BE2C (cell line): ENCODE data around the gene EHBP1L1.

Experiments used
- DNase-seq: peaks from one replicate; pipeline ENCODE4 v3.0.0-alpha.2; 2020
- H3K27me3 ChIP-seq: fragments of 250-450 bp; sonication (Bioruptor Pico); 2 replicates; pipeline ENCODE4 v1.5.1; 2020; ENCODE audit warnings: mild to moderate bottlenecking
- H3K36me3 ChIP-seq: fragments of 250-450 bp; sonication (Bioruptor Pico); 2 replicates; pipeline ENCODE4 v1.5.1; 2020; ENCODE audit warnings: mild to moderate bottlenecking
- H3K4me1 ChIP-seq: fragments of 250-450 bp; sonication (Bioruptor Pico); 2 replicates; pipeline ENCODE4 v1.5.1; 2020
- H3K4me3 ChIP-seq: 2 replicates; pipeline ENCODE4 v1.5.1; 2011; ENCODE audit warnings: low read depth, low read length
- H3K9me3 ChIP-seq: fragments of 250-450 bp; sonication (Bioruptor Pico); 2 replicates; pipeline ENCODE4 v1.5.1; 2020
- TF ChIP-seq, protein P1 (sequence below): IDR thresholded peaks from 2 replicates; pipeline ENCODE4 v1.5.1; 2012; ENCODE audit warnings: mild to moderate bottlenecking, low read depth, low read length

Gene EHBP1L1

DNA sequence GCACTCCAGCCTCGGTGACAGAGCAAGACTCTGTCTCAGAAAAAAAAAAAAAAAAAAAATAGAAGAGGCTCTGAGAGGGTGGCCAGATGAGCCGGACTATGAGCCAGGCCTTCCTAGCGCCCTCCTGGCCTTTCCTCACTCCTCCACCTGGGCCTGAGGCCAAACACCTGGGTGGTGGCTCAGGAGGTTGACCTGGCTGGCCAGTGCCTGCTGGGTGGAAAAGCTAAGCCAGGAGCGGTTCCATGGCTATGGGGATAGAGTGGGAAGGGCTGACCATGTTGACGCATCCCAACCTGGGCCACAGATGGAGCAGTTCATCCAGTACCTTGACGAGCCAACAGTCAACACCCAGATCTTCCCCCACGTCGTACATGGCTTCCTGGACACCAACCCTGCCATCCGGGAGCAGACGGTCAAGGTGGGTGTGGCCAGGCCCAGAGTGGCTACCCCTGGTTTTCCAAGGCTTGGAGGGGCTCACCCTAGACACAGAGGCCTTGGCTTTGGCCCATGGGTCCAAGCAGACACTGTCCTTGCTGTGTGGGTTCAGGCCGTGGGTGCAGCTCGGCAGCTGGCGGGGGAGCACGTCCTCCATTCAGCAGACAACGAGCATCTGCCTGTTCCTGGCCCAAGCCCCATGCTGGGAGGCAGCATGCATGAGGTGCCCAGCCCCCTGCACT lies 43.3 kb upstream of the EHBP1L1 start:
- no peaks in the 10 kb centered on the region for H3K9me3 ChIP-seq
- no peaks in the 10 kb centered on the region for H3K36me3 ChIP-seq
- H3K4me3 ChIP-seq, result no peak overlapping the region
- DNase-seq, result no peak
- H3K4me1 ChIP-seq, result no peaks in the 10 kb centered on the region
- H3K27me3 ChIP-seq, result no peaks in the 10 kb centered on the region
- TF ChIP-seq, protein P1, sequence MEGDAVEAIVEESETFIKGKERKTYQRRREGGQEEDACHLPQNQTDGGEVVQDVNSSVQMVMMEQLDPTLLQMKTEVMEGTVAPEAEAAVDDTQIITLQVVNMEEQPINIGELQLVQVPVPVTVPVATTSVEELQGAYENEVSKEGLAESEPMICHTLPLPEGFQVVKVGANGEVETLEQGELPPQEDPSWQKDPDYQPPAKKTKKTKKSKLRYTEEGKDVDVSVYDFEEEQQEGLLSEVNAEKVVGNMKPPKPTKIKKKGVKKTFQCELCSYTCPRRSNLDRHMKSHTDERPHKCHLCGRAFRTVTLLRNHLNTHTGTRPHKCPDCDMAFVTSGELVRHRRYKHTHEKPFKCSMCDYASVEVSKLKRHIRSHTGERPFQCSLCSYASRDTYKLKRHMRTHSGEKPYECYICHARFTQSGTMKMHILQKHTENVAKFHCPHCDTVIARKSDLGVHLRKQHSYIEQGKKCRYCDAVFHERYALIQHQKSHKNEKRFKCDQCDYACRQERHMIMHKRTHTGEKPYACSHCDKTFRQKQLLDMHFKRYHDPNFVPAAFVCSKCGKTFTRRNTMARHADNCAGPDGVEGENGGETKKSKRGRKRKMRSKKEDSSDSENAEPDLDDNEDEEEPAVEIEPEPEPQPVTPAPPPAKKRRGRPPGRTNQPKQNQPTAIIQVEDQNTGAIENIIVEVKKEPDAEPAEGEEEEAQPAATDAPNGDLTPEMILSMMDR, result no peak

DNA sequence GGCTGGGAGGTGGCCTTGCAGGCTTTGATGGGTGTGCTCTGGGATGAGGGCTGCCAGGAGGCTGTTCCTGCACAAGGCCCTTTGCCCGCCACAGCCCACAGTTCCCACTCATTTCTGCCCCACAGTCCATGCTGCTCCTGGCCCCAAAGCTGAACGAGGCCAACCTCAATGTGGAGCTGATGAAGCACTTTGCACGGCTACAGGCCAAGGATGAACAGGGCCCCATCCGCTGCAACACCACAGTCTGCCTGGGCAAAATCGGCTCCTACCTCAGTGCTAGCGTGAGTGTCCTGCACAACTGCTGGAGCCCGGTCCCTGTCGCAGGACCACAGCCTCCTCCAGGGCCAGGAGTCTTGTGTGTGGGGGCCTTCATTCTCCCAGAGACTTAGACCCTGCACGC lies 40.8 kb upstream of the EHBP1L1 start:
- H3K9me3 ChIP-seq, result no peaks in the 10 kb centered on the region
- no peak overlapping the region for H3K4me3 ChIP-seq
- no peak for DNase-seq
- H3K27me3 ChIP-seq, result no peaks in the 10 kb centered on the region
- no peaks in the 10 kb centered on the region for H3K36me3 ChIP-seq
- H3K4me1 ChIP-seq, result no peaks in the 10 kb centered on the region
- TF ChIP-seq, protein P1, result no peak

DNA sequence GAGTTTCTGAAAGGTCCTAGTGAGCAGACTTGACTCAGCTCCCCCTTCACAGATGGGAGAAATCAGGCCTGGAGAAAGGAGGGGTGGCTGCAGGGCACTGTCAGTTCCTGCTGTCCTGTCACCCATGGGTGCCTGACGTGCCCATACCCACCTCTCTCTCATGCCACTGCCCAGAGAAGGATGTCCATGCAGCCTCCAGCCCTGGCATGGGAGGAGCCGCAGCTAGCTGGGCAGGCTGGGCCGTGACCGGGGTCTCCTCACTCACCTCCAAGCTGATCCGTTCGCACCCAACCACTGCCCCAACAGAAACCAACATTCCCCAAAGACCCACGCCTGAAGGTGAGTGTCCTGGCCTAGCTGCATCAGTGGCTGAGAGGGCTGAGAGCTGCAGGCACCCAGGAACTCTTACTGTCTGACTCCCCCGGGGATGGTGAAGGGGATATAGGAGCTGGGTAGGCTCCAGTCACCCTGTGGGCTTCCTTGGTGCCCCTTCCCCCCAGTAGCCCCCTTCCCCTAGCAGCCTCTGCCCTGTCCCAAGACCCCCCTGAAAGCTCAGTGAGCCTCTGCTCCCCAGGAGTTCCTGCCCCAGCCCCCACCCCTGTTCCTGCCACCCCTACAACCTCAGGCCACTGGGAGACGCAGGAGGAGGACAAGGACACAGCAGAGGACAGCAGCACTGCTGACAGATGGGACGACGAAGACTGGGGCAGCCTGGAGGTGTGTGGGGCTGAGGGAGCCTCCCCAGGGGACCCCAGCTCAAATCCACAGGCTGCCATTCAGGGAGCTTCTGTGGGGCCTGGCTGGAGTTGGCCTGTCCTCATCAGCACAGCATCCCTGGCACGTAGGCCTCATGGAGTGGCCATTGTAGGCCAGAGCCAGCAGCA lies 39.2 kb upstream of the EHBP1L1 start:
- Histone ChIP-seq H3K27me3 (no peaks in the 10 kb centered on the region), H3K36me3 (no peaks in the 10 kb centered on the region), H3K9me3 (no peaks in the 10 kb centered on the region), H3K4me1 (no peaks in the 10 kb centered on the region), H3K4me3 (no peak overlapping the region)
- no peak for DNase-seq
- TF ChIP-seq, protein P1, result no peak

DNA sequence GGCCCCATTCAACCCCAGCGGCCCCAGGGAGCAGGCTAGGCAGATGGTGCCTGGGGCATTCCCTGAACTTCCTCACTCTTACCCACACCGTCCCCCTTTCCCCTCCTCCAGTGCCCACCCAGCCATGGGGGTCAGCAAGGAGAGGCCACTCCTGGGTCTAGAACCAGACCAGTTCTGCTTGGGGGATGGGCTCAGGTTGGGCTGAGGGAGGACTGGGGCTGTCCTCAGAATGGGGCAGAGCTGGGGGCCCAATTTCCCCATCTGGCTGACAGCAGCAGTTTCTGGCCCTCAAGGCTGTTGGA lies 38.6 kb upstream of the EHBP1L1 start:
- H3K4me1 ChIP-seq, result no peaks in the 10 kb centered on the region
- H3K4me3 ChIP-seq, result no peak overlapping the region
- H3K9me3 ChIP-seq, result no peaks in the 10 kb centered on the region
- TF ChIP-seq, protein P1, result no peak
- DNase-seq, result no peak
- H3K36me3 ChIP-seq, result no peaks in the 10 kb centered on the region
- H3K27me3 ChIP-seq, result no peaks in the 10 kb centered on the region

DNA sequence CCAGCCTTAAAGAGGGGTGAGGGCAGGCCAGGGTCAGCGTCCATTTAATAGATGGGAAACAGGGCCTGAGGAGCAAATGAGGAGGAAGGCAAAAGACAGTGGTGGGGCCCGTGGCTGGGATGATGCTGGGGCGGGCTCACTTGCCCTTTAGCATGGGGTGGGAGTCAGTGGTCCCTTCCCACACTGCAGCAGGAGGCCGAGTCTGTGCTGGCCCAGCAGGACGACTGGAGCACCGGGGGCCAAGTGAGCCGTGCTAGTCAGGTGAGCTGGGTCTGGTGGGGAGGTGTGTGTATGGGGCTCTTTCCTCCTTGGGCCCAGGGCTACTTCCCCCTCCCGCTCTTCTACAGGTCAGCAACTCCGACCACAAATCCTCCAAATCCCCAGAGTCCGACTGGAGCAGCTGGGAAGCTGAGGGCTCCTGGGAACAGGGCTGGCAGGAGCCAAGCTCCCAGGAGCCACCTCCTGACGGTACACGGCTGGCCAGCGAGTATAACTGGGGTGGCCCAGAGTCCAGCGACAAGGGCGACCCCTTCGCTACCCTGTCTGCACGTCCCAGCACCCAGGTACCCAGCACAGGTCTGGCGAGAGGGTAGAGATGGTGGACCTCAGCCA lies 38.1 kb upstream of the EHBP1L1 start:
- Histone ChIP-seq H3K36me3 (no peaks in the 10 kb centered on the region), H3K4me1 (no peaks in the 10 kb centered on the region), H3K9me3 (no peaks in the 10 kb centered on the region), H3K4me3 (no peak overlapping the region), H3K27me3 (no peaks in the 10 kb centered on the region)
- TF ChIP-seq, protein P1, result no peak
- no peak for DNase-seq
